DOHH2 (cell line): ENCODE results near the gene UBQLN4.

Experiments
- H3F3A ChIP-seq: fragments of 200-600 bp; sonication (generic), shearing (Covaris generic); 2 replicates; pipeline ENCODE4 v1.6.0; 2016; ENCODE audit warnings: antibody characterized with exemption, mild to moderate bottlenecking; ENCODE audit not compliant: control insufficient read depth, insufficient read depth
- H3K27ac ChIP-seq: fragments of 200-600 bp; sonication (generic); 2 replicates; pipeline ENCODE4 v1.5.1; 2014; ENCODE audit warnings: low read depth, mild to moderate bottlenecking, low read length, moderate library complexity
- H3K27me3 ChIP-seq: fragments of 200-600 bp; sonication (generic); 2 replicates; pipeline ENCODE4 v1.6.1; 2014; ENCODE audit warnings: mild to moderate bottlenecking, low read length, mixed read lengths; ENCODE audit not compliant: control insufficient read depth
- H3K36me3 ChIP-seq: fragments of 200-600 bp; sonication (generic); 2 replicates; pipeline ENCODE4 v1.6.1; 2014; ENCODE audit warnings: mild to moderate bottlenecking, low read length, moderate library complexity, mixed read lengths; ENCODE audit not compliant: control insufficient read depth
- H3K4me1 ChIP-seq: fragments of 200-600 bp; sonication (generic); 2 replicates; pipeline ENCODE4 v1.6.1; 2014; ENCODE audit warnings: mild to moderate bottlenecking, low read length, mixed read lengths; ENCODE audit not compliant: control insufficient read depth
- H3K4me2 ChIP-seq: fragments of 200-600 bp; sonication (generic); 2 replicates; pipeline ENCODE4 v1.6.0; 2014; ENCODE audit warnings: mild to moderate bottlenecking, low read length, moderate library complexity
- H3K4me3 ChIP-seq: fragments of 200-600 bp; sonication (generic); 2 replicates; pipeline ENCODE4 v1.5.1; 2014; ENCODE audit warnings: mild to moderate bottlenecking, low read length, mixed read lengths
- H3K79me2 ChIP-seq: fragments of 200-600 bp; sonication (generic); 2 replicates; pipeline ENCODE4 v1.6.1; 2014; ENCODE audit warnings: mild to moderate bottlenecking, low read length, mixed read lengths; ENCODE audit not compliant: control insufficient read depth
- H3K9me2 ChIP-seq: fragments of 200-600 bp; sonication (generic); replicated peaks from 2 replicates; pipeline ENCODE4 v1.6.1; 2014; ENCODE audit warnings: mild to moderate bottlenecking, low read length, mixed read lengths; ENCODE audit not compliant: control insufficient read depth
- H3K9me3 ChIP-seq: fragments of 200-600 bp; sonication (generic); 2 replicates; pipeline ENCODE4 v1.6.1; 2014; ENCODE audit warnings: antibody characterized with exemption, low read length, mixed read lengths; ENCODE audit not compliant: control insufficient read depth, insufficient read depth
- H4K20me1 ChIP-seq: fragments of 200-600 bp; sonication (generic); 2 replicates; pipeline ENCODE4 v1.6.0; 2014; ENCODE audit warnings: low read depth, mild to moderate bottlenecking, antibody characterized with exemption, low read length, moderate library complexity; ENCODE audit not compliant: control insufficient read depth, insufficient read depth
- EZH2phosphoT487 ChIP-seq: fragments of 200-600 bp; sonication (generic); IDR thresholded peaks from 2 replicates; pipeline ENCODE4 v1.6.1; 2017; ENCODE audit warnings: borderline replicate concordance, mild to moderate bottlenecking, antibody characterized with exemption, low read length, moderate library complexity, mixed read lengths
- TF ChIP-seq, protein P1 (sequence below): fragments of 200-600 bp; sonication (generic); IDR thresholded peaks from one replicate; pipeline ENCODE4 v1.5.1; 2014; ENCODE audit warnings: antibody characterized with exemption, mild to moderate bottlenecking, low read depth, low read length; ENCODE audit not compliant: poor library complexity, severe bottlenecking

Gene UBQLN4

GRCh38 chr1:156075162-156075561 lies 21.6 kb upstream of the UBQLN4 start:
- H3K4me2 ChIP-seq, result peak overlapping the region; percentile 93
- H3K9me3 ChIP-seq, result no peaks in the 10 kb centered on the region
- no peaks in the 10 kb centered on the region for H3K9me2 ChIP-seq
- peaks cover 18% of the 10 kb centered on the region for H3K79me2 ChIP-seq
- TF ChIP-seq, protein P1, sequence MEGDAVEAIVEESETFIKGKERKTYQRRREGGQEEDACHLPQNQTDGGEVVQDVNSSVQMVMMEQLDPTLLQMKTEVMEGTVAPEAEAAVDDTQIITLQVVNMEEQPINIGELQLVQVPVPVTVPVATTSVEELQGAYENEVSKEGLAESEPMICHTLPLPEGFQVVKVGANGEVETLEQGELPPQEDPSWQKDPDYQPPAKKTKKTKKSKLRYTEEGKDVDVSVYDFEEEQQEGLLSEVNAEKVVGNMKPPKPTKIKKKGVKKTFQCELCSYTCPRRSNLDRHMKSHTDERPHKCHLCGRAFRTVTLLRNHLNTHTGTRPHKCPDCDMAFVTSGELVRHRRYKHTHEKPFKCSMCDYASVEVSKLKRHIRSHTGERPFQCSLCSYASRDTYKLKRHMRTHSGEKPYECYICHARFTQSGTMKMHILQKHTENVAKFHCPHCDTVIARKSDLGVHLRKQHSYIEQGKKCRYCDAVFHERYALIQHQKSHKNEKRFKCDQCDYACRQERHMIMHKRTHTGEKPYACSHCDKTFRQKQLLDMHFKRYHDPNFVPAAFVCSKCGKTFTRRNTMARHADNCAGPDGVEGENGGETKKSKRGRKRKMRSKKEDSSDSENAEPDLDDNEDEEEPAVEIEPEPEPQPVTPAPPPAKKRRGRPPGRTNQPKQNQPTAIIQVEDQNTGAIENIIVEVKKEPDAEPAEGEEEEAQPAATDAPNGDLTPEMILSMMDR, result no peak
- no peak for TF ChIP-seq EZH2phosphoT487
- no peaks in the 10 kb centered on the region for H4K20me1 ChIP-seq
- H3K27me3 ChIP-seq, result peaks cover 4% of the 10 kb centered on the region
- H3K27ac ChIP-seq, result no peak overlapping the region
- peaks cover 6% of the 10 kb centered on the region; the same call in 1 of the 2 replicates for H3K36me3 ChIP-seq
- peaks cover 19% of the 10 kb centered on the region for H3F3A ChIP-seq
- peaks cover 33% of the 10 kb centered on the region for H3K4me1 ChIP-seq
- H3K4me3 ChIP-seq, result peak overlapping the region; percentile 94

GRCh38 chr1:156074661-156075060 lies 21.1 kb upstream of the UBQLN4 start:
- Histone ChIP-seq H3K4me2 (peak overlapping the region; percentile 93), H3K27me3 (peaks cover 4% of the 10 kb centered on the region), H3K9me2 (no peaks in the 10 kb centered on the region), H3K4me3 (no peak overlapping the region), H3K36me3 (peaks cover 6% of the 10 kb centered on the region; the same call in 1 of the 2 replicates), H3K9me3 (no peaks in the 10 kb centered on the region), H3K4me1 (peaks cover 33% of the 10 kb centered on the region), H3F3A (peaks cover 17% of the 10 kb centered on the region), H3K27ac (no peak overlapping the region), H4K20me1 (no peaks in the 10 kb centered on the region), H3K79me2 (peaks cover 18% of the 10 kb centered on the region)
- TF ChIP-seq, protein P1, result no peak
- TF ChIP-seq EZH2phosphoT487, result no peak

DNA sequence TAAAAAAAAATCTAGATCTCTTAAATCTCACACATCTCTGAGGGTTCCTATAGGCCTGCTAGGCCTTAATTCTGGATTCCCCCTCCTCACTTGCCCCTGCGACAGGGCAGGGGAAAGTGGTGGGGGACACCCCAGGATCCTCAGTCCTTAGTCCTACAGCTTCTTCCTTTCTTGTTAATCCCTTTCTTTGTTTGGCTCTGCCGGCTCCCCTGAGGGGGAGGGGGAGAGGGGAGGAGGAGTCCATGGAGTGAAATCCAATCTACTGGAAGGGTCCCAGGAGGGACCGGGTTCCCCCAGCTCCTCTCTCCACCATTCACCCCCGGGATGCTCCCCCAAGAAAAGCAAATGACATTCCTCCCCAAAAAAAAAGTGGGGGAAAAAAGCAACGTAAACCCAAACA lies 20.1 kb upstream of the UBQLN4 start:
- H3K4me2 ChIP-seq, result no peak overlapping the region
- peaks cover 18% of the 10 kb centered on the region for H3K79me2 ChIP-seq
- peaks cover 33% of the 10 kb centered on the region for H3K4me1 ChIP-seq
- no peak overlapping the region for H3K27ac ChIP-seq
- H3K4me3 ChIP-seq, result no peak overlapping the region
- no peaks in the 10 kb centered on the region for H4K20me1 ChIP-seq
- no peak for TF ChIP-seq EZH2phosphoT487
- TF ChIP-seq, protein P1, result no peak
- no peaks in the 10 kb centered on the region for H3K9me3 ChIP-seq
- peaks cover 13% of the 10 kb centered on the region for H3F3A ChIP-seq
- peaks cover 6% of the 10 kb centered on the region; the same call in 1 of the 2 replicates for H3K36me3 ChIP-seq
- peaks cover 4% of the 10 kb centered on the region for H3K27me3 ChIP-seq
- no peaks in the 10 kb centered on the region for H3K9me2 ChIP-seq

DNA sequence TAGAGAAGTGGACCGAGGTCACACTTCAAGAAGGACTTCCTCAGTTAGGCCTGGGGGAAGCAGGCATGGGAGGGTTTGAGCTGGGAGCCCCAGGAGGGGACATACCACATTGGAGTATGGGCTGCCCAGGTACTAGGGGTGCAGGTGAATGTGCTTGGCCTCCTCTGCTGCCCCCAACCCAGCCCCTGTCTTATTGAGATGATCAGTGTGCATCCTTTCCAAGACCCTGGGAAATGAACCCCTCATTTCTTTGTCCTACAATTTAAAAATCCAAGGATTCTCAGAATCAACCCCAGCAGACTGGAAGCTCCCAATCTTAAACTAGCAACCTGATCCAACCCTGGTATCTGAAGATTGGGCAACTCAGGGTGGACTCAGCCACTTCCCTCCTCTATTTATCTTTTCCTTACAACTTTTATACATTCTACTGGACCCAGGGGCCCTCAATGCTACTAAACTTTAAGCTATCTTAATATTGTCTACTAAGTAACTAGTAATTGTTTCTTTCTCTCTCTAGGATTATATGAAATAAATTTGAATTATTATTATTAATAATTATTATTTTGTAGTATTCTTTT lies 19.6 kb upstream of the UBQLN4 start:
- TF ChIP-seq, protein P1, result no peak
- no peak for TF ChIP-seq EZH2phosphoT487
- Histone ChIP-seq H3K4me3 (no peak overlapping the region), H3K9me3 (no peaks in the 10 kb centered on the region), H3F3A (peaks cover 8% of the 10 kb centered on the region), H3K4me1 (peaks cover 31% of the 10 kb centered on the region), H3K36me3 (peaks cover 6% of the 10 kb centered on the region; the same call in 1 of the 2 replicates), H3K4me2 (no peak overlapping the region), H3K9me2 (no peaks in the 10 kb centered on the region), H3K27ac (no peak overlapping the region), H3K27me3 (peaks cover 4% of the 10 kb centered on the region), H3K79me2 (peaks cover 18% of the 10 kb centered on the region), H4K20me1 (no peaks in the 10 kb centered on the region)
